ENCODE measurements around the gene NIM1K.

DNA sequence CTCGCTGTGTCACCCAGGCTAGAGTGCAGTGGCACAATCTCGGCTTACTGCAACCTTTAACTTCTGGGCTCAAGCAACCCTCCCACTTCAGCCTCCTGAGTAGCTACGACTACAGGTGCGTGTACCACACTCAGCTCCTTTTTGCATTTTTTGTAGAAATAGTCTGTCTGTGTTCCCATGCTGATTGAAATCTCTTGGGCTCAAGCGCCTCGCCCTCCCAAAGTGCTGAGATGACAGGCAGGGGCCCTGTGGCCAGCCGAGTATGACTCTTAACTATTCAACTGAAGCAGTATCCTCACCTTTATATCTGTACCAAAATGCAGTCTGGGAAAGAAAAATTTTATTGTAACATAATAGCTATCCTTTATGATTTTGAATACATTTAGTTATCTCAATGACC is 12.2 kb upstream of the NIM1K start:
- TF ChIP-seq, protein P1, sequence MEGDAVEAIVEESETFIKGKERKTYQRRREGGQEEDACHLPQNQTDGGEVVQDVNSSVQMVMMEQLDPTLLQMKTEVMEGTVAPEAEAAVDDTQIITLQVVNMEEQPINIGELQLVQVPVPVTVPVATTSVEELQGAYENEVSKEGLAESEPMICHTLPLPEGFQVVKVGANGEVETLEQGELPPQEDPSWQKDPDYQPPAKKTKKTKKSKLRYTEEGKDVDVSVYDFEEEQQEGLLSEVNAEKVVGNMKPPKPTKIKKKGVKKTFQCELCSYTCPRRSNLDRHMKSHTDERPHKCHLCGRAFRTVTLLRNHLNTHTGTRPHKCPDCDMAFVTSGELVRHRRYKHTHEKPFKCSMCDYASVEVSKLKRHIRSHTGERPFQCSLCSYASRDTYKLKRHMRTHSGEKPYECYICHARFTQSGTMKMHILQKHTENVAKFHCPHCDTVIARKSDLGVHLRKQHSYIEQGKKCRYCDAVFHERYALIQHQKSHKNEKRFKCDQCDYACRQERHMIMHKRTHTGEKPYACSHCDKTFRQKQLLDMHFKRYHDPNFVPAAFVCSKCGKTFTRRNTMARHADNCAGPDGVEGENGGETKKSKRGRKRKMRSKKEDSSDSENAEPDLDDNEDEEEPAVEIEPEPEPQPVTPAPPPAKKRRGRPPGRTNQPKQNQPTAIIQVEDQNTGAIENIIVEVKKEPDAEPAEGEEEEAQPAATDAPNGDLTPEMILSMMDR (IDR thresholded peaks at IDR 0.05): no peak
- TF ChIP-seq POLR2AphosphoS5 (IDR thresholded peaks at IDR 0.05) (no peak), EP300 (IDR thresholded peaks at IDR 0.05; ENCODE audit: low read depth) (no peak), POLR2A (IDR thresholded peaks at IDR 0.05) (no peak)

All from transverse colon (tissue), 4 donors.